Ovary (tissue), 3 donors: ENCODE measurements around the gene KCTD19.

Experiments used
- CTCF ChIP-seq, 3 donors: fragments of 450-650 bp in 2 of 3; fragments of 200-600 bp in 1 of 3; IDR thresholded peaks; one replicate each; pipeline versions ENCODE4 v1.5.1 to v1.8.0; 2016 to 2022; ENCODE audit warnings: antibody characterized with exemption in 3 of 3, mild to moderate bottlenecking in 1 of 3
- EP300 ChIP-seq: sonication (generic); formaldehyde crosslinking; IDR thresholded peaks from one replicate; pipeline ENCODE4 v1.6.1; 2017; ENCODE audit warnings: antibody characterized with exemption
- donor health status: DM: no; HTN: no; CAD: no.

DNA sequence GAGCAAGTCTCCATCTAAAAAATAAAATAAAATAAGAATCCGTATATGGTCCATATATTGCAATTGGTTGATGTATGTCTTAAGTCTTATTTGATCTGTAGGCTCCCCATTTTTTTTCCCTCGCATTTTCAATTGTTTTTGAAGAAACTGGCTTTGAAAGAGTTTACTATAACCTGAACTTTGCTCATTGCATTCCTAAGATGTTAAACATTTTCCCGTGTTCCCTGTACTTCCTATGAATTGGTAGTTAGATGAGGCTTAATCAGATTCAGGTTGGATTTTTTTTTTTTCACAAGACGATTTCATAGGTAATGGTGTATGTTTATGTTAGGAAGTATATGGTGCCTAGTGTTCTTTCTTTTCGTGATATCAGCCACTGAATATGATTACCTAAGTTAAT, 3.4 kb upstream of the KCTD19 start:
- TF ChIP-seq CTCF (IDR thresholded peaks at IDR 0.05) (no peak), EP300 (no peak)
